Measurements from ENCODE around the gene DBH. TPM values are rescaled to one million over a fixed set of nuclear protein-coding genes. Genes with fewer than 3 reads are reported as not detected.

The DBH gene
- polyA plus RNA-seq, 1 donor (not counting 4 experiments of a cell fraction or from before 2014, with no cell fraction given), result not detected

DNA sequence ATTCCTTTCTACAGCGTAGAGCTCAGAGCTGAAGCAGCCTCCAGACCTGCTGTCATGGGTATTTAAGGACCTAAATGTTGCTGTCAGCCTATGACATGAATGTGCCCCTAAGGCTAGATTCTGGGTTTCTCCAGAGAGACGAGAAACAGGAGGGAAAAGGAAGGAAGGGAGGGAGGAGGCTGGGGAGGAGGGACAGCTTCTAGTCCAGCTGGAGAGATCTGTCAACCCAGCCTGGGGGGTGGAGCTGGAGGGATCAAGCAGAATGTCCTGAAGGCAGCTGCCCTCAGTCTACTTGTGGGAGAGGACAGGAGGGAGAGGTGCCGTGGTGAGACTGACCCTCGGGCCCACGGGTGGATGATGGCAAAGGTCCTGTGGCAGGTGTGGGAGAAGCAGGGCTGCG, 1.1 kb upstream of the DBH start:
- TF ChIP-seq EZH2 (IDR thresholded peaks at IDR 0.05; ENCODE audit: low read length), result no peak
- TF ChIP-seq, protein P1, sequence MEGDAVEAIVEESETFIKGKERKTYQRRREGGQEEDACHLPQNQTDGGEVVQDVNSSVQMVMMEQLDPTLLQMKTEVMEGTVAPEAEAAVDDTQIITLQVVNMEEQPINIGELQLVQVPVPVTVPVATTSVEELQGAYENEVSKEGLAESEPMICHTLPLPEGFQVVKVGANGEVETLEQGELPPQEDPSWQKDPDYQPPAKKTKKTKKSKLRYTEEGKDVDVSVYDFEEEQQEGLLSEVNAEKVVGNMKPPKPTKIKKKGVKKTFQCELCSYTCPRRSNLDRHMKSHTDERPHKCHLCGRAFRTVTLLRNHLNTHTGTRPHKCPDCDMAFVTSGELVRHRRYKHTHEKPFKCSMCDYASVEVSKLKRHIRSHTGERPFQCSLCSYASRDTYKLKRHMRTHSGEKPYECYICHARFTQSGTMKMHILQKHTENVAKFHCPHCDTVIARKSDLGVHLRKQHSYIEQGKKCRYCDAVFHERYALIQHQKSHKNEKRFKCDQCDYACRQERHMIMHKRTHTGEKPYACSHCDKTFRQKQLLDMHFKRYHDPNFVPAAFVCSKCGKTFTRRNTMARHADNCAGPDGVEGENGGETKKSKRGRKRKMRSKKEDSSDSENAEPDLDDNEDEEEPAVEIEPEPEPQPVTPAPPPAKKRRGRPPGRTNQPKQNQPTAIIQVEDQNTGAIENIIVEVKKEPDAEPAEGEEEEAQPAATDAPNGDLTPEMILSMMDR (optimal IDR thresholded peaks at IDR 0.05 in 1 of 3, IDR thresholded peaks at IDR 0.05 in 1 of 3, conservative IDR thresholded peaks at IDR 0.05 in 1 of 3; ENCODE audit: extremely low read depth in 1 of 3, insufficient read depth in 2 of 3, low read length in 3 of 3), result no peak
- FAIRE-seq, result no peak

DNA sequence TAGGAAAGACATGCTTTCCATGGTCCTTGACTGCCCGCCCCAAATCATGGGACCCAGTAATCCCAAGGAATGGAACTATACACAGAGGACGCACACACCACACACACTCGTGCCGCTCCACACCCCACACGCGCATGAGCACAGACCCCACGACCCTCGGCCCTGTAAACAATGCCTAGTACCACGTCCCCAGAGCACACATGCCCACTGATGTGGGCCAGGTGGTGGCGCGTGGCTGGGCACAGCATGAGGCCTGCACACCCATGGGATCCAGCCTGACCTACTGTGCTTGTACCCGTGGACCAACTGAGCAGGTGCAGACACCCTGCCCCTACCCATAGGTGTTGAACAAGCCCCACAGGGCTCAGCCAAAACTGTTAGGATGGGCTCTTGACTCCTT, 739 bp downstream of the DBH start:
- Histone ChIP-seq H3K9me1 (ENCODE audit: control insufficient read depth, extremely low read depth, insufficient read depth, low read length) (no peaks in the 10 kb centered on the region), H3K9me3 (ENCODE audit: control insufficient read depth, low read depth, low read length) (no peaks in the 10 kb centered on the region), H3K79me2 (ENCODE audit: control insufficient read depth, insufficient read depth, low read length) (no peaks in the 10 kb centered on the region), H3K4me1 (ENCODE audit: control insufficient read depth, extremely low read depth, insufficient read depth, low read length) (no peaks in the 10 kb centered on the region), H4K20me1 (ENCODE audit: control insufficient read depth, extremely low read depth, insufficient read depth, low read length) (no peaks in the 10 kb centered on the region), H3K4me2 (ENCODE audit: control insufficient read depth, extremely low read depth, insufficient read depth, low read depth, low read length) (no peak overlapping the region), H3K27me3 (ENCODE audit: control insufficient read depth, extremely low read depth, insufficient read depth, low read length) (peaks cover 26% of the 10 kb centered on the region), H3K27ac (ENCODE audit: control insufficient read depth, insufficient read depth, low read length) (no peak overlapping the region), H2AFZ (ENCODE audit: control insufficient read depth, low read length) (no peak overlapping the region), H3K36me3 (ENCODE audit: control insufficient read depth in 2 of 2, extremely low read depth in 1 of 2, insufficient read depth in 2 of 2, low read length in 2 of 2) (no peaks in the 10 kb centered on the region), H3K9ac (ENCODE audit: control insufficient read depth, extremely low read depth, insufficient read depth, low read length) (no peak overlapping the region), H3K4me3 (ENCODE audit: control insufficient read depth in 2 of 3, extremely low read depth in 1 of 3, insufficient read depth in 2 of 3, low read depth in 1 of 3, low read length in 3 of 3) (no peak overlapping the region)
- TF ChIP-seq EZH2 (IDR thresholded peaks at IDR 0.05; ENCODE audit: low read length), result no peak
- TF ChIP-seq, protein P1 (optimal IDR thresholded peaks at IDR 0.05 in 1 of 3, IDR thresholded peaks at IDR 0.05 in 1 of 3, conservative IDR thresholded peaks at IDR 0.05 in 1 of 3; ENCODE audit: extremely low read depth in 1 of 3, insufficient read depth in 2 of 3, low read length in 3 of 3), result no peak
- dilution Hi-C loops (cut with MboI; ENCODE audit: extremely low pct_ligation_motif_present, low sequenced_read_pairs), result no loop called here
- no peak for DNase-seq (ENCODE audit: low read depth, low spot score)
- no peak for FAIRE-seq

More for the DNA sequence above, 1.1 kb upstream of the DBH start:
- H3K4me2 ChIP-seq (ENCODE audit: control insufficient read depth, extremely low read depth, insufficient read depth, low read depth, low read length), result no peak overlapping the region
- no peaks in the 10 kb centered on the region for H3K9me1 ChIP-seq (ENCODE audit: control insufficient read depth, extremely low read depth, insufficient read depth, low read length)
- H3K27me3 ChIP-seq (ENCODE audit: control insufficient read depth, extremely low read depth, insufficient read depth, low read length), result peaks cover 26% of the 10 kb centered on the region
- H4K20me1 ChIP-seq (ENCODE audit: control insufficient read depth, extremely low read depth, insufficient read depth, low read length), result no peaks in the 10 kb centered on the region
- H3K27ac ChIP-seq (ENCODE audit: control insufficient read depth, insufficient read depth, low read length), result no peak overlapping the region
- no peaks in the 10 kb centered on the region for H3K9me3 ChIP-seq (ENCODE audit: control insufficient read depth, low read depth, low read length)
- no peaks in the 10 kb centered on the region for H3K79me2 ChIP-seq (ENCODE audit: control insufficient read depth, insufficient read depth, low read length)
- no peak overlapping the region for H3K9ac ChIP-seq (ENCODE audit: control insufficient read depth, extremely low read depth, insufficient read depth, low read length)
- dilution Hi-C loops (cut with MboI; ENCODE audit: extremely low pct_ligation_motif_present, low sequenced_read_pairs), result no loop called here
- no peak for DNase-seq (ENCODE audit: low read depth, low spot score)
- no peak overlapping the region for H2AFZ ChIP-seq (ENCODE audit: control insufficient read depth, low read length)
- no peaks in the 10 kb centered on the region for H3K4me1 ChIP-seq (ENCODE audit: control insufficient read depth, extremely low read depth, insufficient read depth, low read length)
- H3K36me3 ChIP-seq (ENCODE audit: control insufficient read depth in 2 of 2, extremely low read depth in 1 of 2, insufficient read depth in 2 of 2, low read length in 2 of 2), result no peaks in the 10 kb centered on the region
- no peak overlapping the region for H3K4me3 ChIP-seq (ENCODE audit: control insufficient read depth in 2 of 3, extremely low read depth in 1 of 3, insufficient read depth in 2 of 3, low read depth in 1 of 3, low read length in 3 of 3)

Measured in keratinocyte (primary cell).